Measurements from ENCODE around the gene GJA3.
A peak's percentile ranks its signal among the peaks of the same experiment; 100 is the strongest.

GJA3 gene

DNA sequence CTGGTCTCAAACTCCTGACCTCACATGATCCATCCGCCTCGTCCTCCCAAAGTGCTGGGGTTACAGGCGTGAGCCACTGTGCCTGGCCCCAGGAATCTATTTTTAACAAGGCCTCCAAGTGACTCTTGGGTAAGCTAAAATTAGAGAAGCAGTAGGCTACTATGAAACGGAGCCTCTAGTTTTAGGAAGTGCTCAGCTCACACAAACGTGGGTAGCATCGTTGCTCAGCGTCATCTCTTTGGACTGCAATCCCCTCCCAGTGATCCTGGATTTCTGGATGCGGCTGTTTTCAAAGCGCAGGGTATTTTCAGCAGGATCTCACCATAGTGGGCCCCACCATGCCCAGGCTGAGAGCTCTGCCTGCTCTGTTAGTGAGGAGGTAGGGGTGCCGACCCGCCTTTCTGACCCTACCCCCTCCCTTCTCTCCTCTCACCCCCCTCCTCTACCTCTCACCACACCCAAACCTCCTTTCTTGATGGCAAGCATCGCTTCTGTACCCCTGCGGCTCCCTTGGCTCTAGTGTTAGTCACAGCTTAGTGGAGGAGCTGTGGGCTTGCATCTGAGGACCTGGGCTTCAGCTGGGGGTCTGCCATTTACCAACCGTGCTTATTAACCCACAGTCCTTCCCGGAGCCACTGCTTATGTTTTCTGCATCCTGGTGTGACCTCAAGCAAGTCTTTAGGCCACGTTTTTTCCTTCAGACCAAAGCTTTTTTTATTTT lies 34.2 kb downstream of the GJA3 start:
- DNase-seq, result no peak

DNA sequence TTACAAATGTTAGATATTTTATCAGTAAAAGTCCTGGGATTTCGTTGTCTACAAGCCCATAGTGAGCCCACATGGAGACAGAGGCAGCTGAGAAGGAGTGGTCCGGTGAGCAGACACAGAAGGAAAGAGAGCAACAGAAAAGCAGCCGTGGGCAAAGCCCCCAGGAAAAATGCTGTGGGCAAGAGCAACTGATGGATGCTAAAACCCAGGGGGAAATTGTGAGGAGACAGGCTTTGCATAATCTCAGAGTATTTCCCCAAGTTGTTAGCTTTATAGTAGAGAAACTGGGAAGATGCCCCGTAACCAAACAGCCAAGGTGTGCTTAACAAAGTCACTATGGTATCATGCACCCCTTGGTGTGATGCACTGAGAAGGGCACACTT lies 35.1 kb downstream of the GJA3 start:
- DNase-seq, result no peak

GRCh38 chr13:20125129-20125782 lies 35.6 kb downstream of the GJA3 start:
- no peak for DNase-seq

- DNase-seq, result no peak
Measured at GRCh38 chr13:20124303-20124702, 36.5 kb downstream of the GJA3 start.

DNA sequence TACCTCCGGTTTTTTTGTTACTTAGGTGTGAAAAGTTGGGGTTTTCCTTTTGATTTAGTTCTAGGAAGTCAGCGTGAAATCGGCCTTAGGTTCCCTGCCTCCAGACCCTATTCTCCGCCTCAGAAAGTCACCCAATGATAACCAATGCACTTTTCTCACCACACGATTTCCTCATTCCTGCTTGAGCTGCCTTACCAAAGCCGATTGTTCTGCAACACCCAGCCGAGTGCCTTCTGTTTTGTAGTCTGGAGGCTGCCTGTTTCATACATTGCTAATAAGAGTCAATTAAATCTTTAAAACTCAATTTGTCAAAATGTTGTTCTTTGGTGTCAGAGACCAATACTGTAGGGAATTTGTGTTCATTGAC lies 39.7 kb downstream of the GJA3 start:
- DNase-seq, result no peak

- no peak for DNase-seq
Measured at GRCh38 chr13:20119960-20120359, 40.9 kb downstream of the GJA3 start.

DNA sequence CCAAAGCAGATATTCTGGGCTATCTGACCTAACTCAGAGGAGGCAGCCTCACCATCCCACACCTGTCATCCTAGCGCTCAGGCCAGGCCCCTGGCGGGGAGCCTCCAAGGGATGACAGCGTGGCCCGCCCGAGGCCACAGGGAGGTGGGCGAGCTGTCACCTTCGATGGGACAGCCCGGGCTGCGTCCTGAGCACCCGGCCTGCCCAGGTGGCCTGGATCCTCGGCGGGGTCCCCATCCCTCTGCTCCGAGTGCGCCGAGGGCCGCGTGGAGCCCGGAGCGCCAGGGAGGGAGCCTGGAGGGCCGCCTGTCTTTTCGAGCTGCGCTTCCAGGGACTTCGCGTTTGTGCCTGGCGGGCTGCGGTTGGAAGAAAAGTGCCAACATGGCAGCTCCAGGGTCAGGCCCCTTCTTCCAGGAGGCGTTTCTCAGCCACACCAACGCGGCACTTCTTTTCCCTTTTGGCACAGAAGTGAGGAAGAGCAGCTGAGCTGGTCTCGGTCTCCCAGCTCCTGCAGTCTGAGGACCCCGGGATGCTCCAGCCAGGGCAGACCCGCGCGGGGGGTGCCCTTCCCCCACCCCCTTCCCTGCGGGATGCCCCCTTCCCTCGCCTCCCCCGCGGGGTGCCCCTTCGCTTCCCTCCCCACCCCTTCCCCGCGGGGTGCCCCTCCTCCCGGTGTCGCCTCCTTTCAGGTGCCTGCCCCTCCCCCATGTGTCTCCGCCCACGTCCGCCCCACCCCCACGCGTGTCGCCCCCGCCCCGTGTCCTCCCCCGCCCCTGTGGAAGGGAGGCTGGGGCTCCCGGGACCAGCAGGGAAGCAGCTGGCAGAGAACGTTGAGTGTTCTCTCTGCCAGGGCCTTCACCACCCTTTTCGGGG lies 42.3 kb downstream of the GJA3 start:
- no peak for DNase-seq

DNA sequence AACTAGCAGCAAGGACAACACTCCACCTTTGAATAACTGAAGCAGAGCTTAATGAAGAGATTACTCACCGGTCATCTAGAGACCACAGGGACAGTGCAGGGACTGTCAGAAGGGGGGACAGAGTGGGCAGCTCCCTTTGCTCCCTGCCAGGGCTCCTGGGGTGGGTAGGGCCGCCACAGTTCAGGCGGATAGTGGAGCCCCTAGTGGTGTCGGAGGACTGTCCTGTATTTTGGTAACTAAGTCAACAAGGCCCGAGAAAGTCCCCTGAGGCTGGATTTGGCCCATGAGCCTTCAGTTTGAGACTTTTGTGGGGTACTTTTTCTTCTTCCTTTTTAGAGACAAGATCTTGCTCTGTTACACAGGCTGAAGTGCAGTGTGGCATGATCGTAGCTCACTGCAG lies 44.6 kb downstream of the GJA3 start:
- no peak for DNase-seq

DNA sequence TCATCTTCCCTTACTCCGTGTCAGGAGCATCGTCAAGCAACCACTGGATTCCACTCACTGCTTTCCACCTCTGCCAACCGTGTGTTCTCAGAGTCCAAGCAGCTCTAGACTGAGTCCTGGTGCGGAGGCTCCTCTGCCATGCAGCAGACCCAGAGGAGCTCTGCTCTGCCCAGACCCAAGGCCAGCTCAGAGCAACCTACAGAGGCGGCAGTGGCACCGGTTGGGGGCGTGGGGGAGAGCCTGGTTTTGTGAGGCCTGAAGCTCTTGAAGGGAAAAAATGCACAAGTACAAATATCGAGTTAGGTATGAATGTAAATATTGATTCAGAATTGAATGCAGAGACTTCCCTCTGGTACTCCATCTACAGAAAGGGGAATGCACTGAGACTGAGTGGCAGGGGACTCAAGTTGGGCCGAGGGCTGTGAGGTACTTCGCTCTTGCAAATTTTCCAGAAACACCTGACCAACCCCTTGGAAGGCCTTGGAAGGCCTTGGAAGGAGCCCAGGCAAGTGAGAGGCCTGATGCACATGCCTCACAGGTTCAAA lies 46.7 kb downstream of the GJA3 start:
- DNase-seq, result no peak

DNA sequence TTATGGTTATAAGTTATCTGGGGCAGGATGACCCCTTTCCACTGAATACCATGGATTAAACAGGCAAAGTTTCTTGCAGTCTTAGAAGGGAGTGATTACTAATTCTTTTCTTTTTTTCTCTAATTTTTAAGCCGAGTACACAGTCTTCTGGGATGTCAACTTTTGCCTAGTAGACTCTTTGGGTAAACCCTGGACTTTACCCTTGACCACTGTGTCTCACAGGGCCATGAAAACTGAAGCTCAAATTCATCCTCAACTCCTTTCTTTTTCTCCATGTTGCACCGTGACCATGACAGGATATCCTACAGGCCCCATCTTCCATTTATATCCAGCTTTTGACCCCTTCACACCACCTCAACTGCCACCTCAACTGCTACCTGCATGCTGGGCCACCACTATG lies 51.8 kb downstream of the GJA3 start:
- DNase-seq, result no peak

GRCh38 chr13:20106742-20107141 lies 54.1 kb downstream of the GJA3 start:
- no peak for DNase-seq

DNA sequence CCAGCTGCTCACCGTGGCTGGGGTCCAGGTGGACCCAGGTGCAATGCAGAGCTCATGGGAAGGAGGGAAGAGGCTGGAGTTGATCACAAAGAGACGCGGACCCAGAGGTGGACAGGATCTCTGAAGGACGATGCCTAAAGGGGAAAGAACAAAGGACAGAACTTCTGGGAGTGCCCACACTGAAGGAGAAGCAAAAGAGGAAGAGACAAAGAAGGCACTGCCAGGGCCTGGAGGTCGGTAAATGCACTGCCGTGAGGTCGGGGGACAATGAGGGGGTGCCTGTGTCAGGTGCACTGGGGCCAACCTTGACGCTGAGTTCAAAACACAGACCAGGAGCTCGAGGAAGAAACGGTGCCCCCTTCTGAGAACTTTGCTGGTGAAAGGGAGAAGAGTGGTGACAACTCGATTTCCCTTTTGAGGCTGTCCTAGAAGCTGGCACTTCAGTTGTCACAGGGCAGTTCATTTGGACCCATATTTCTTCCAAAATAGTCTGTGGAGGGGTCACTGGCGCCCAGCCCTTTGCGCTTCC lies 55.6 kb downstream of the GJA3 start:
- DNase-seq, result no peak

DNA sequence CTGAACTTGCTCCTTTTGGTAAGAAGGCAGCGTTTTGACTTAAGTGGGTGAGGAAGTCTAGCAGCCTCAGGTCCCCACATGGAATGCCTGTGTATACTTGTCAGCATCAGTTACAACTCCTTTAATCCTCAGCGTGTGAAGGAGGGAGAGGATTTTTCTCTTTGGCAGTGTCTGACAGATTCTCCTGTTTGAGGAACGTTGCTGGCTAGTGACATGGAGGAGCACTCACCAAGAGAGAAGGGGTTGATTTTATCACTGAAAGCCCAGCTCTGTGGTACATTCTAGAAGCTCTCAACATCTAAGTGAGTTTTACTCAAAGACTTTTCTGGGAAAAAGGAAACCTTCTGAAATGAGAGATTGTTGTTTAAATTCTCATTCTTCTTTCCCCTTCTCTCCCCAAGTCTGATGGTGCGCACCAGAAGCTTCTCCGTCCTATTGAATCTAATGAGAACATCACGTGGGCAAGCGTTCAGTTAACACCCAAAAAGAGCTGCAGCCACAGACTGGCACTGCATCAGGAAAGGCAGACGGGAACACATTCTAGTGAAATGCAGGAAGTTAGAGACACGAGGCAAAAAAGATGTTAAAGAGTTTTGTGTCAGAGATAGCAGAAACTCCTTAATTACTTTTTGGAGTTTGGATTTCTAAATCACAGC lies 58.2 kb downstream of the GJA3 start:
- no peak for DNase-seq

DNA sequence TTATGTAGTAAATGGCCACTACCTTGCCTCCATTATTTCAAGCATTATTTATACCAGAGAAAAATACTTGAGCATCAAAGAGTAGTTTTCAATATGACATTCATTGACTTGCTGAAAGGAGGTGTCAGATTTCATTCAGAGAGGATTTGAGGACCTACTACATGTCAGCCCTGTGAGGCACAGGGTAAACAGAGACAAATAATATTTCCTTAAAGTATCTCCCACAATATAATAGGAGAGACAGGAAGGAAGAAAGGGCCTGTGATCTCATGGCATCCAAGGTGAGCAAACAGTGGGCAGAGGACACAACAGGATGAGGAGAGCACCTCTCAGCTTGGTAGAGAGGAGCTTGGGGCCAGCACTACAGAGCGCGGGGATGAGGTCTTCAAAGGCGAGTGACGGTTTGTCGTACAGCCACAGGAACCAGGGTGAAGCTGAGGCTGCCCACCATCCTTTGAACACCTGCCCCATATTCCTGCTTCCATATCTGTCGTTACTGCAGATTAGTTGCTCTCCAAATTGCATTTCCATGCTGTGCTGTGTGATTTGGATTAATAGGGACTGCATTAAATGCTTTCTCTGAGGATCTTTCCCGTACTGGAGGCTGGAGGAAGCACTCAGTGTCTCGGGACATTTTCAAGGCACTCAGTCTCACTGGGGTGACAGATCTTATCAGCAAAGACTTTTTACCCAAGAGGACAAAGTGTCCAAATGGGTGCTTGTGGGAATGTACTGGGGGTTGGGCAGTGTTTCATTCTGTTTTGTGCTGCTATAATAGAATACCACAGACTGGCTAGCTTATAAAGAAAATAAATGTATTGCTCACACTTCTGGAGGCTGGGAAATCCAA lies 59.2 kb downstream of the GJA3 start:
- DNase-seq, result peak; percentile 3

DNA sequence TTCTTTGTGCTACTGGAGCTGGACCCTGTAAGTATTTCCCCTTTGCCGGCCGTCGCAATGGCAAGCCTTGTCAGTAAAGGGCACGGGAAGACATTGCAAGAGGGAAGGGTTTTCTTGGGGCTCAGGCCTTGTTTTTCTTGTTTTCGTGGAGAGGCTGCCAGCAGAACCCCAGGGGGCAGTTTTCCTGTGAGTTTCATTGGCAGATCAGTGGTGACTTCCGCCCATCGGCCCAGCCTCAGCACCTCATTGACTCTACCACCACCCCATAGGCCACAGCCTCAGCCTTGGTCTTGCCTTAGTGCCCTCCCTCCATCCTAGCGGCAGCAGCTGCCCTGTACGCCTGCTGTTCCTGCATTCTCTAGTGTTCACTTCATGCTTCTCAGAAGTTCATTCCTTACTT lies 61.5 kb downstream of the GJA3 start:
- DNase-seq, result no peak

DNA sequence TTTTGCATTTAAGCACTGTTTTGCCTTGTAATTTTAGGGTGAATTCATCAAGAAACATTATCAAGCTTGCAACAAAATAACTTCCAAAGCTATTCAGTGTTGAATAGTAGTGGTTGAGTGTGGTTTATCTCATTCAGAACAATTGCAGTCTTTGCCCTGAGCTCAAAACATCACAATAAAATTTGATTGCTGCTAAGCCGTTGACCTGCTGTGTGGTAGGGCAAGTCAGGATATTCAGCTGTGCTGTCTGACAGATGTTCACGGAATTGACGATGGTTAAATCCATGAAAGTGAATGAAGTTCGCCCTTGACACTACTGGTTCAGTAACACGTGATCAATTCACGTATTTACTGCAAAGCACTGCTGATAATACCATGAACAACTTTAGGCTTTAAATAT lies 66.9 kb downstream of the GJA3 start:
- no peak for DNase-seq

DNA sequence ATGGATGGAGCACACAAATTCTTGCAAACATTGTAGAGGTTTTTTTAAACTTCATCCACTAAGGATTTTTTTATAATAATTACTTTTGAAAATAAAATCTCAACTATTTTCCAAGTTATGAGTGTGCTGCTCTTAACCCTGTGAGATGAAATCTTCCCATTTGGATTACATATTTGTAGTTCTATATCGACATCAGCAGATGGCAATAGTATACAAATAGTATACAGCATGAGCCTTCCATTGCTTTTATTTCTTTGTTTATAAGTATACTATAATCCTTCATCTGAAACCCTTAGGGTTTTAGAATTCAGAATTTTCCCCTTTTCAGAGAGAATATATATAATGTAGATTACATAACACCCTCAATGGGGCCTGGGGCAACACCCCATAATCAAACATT lies 70.5 kb downstream of the GJA3 start:
- DNase-seq, result no peak
